Activated naive CD4-positive, alpha-beta T cell treated with anti-CD3 and anti-CD28 coated beads, Interleukin-2, amount 50 U/mL, for 24 hours (primary cell): Measurements from ENCODE around the gene MEGF11.

Experiments
- H3K27ac Mint-ChIP-seq: one replicate; pipeline ENCODE4 v1.8.0; 2021; ENCODE audit warnings: mild to moderate bottlenecking, mixed read lengths
- H3K27me3 Mint-ChIP-seq: one replicate; pipeline ENCODE4 v1.8.0; 2021; ENCODE audit warnings: mixed read lengths
- H3K36me3 Mint-ChIP-seq: one replicate; pipeline ENCODE4 v1.8.0; 2021; ENCODE audit warnings: mixed read lengths
- H3K4me1 Mint-ChIP-seq: one replicate; pipeline ENCODE4 v1.8.0; 2021; ENCODE audit warnings: mixed read lengths
- H3K4me3 Mint-ChIP-seq: one replicate; pipeline ENCODE4 v1.8.0; 2021; ENCODE audit warnings: mild to moderate bottlenecking, mixed read lengths
- H3K9me3 Mint-ChIP-seq: one replicate; pipeline ENCODE4 v1.8.0; 2021; ENCODE audit warnings: mixed read lengths

Gene MEGF11

GRCh38 chr15:66039117-66039871 lies 214.3 kb downstream of the MEGF11 start:
- Mint-ChIP-seq H3K36me3 (no peaks in the 10 kb centered on the region), H3K4me1 (no peaks in the 10 kb centered on the region), H3K9me3 (no peaks in the 10 kb centered on the region), H3K27me3 (peaks cover 14% of the 10 kb centered on the region), H3K27ac (no peak overlapping the region), H3K4me3 (no peak overlapping the region)

DNA sequence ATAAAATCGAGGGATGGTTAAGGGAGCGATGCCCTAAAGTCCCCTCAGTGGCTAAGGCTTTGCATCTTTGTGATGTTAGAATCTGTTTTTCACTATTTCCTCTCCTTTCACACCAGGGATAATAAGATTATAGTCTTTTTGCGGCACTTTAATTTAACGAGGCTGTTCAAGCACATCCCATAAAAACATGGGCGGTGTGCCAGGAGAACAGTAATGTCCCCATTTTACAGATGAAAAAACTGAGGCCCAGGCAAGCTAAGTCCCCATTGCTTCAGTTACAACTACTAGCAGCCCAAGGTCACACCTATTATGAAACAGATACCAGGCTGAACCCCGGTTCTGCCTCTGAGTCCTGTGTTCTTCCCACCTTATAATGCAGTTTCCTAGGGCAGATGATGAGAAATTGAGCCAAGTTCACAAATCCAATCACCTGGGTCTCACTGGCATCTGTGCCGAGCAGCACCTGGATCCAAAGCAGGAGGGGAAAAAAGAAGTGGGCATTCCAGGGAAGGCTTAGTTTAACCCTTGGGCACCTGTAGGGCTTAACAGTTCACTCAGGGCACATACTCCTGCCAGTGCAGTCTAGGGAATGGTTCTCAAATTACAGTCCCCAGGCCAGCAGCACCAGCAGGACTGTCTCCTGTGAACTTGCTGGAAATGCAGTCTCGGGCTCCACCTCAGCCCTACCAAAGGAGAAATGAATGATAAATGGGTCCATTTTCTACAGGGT lies 215.0 kb downstream of the MEGF11 start:
- Mint-ChIP-seq H3K27ac (no peak overlapping the region), H3K36me3 (no peaks in the 10 kb centered on the region), H3K27me3 (peaks cover 14% of the 10 kb centered on the region), H3K4me1 (no peaks in the 10 kb centered on the region), H3K9me3 (no peaks in the 10 kb centered on the region), H3K4me3 (no peak overlapping the region)

GRCh38 chr15:66036859-66037258 lies 216.7 kb downstream of the MEGF11 start:
- Mint-ChIP-seq H3K4me1 (no peaks in the 10 kb centered on the region), H3K27me3 (peaks cover 11% of the 10 kb centered on the region), H3K4me3 (no peak overlapping the region), H3K27ac (no peak overlapping the region), H3K36me3 (no peaks in the 10 kb centered on the region), H3K9me3 (peaks cover 8% of the 10 kb centered on the region)

- Mint-ChIP-seq H3K36me3 (no peaks in the 10 kb centered on the region), H3K9me3 (peaks cover 15% of the 10 kb centered on the region), H3K27me3 (peaks cover 9% of the 10 kb centered on the region), H3K4me1 (no peaks in the 10 kb centered on the region), H3K27ac (no peak overlapping the region), H3K4me3 (no peak overlapping the region)
Measured at GRCh38 chr15:66035901-66036300, 217.6 kb downstream of the MEGF11 start.

- no peak overlapping the region for H3K27ac Mint-ChIP-seq
- H3K9me3 Mint-ChIP-seq: peaks cover 15% of the 10 kb centered on the region
- peaks cover 3% of the 10 kb centered on the region for H3K27me3 Mint-ChIP-seq
- no peak overlapping the region for H3K4me3 Mint-ChIP-seq
- H3K36me3 Mint-ChIP-seq: no peaks in the 10 kb centered on the region
- H3K4me1 Mint-ChIP-seq: no peaks in the 10 kb centered on the region
Measured at GRCh38 chr15:66033143-66033542, 220.4 kb downstream of the MEGF11 start.

DNA sequence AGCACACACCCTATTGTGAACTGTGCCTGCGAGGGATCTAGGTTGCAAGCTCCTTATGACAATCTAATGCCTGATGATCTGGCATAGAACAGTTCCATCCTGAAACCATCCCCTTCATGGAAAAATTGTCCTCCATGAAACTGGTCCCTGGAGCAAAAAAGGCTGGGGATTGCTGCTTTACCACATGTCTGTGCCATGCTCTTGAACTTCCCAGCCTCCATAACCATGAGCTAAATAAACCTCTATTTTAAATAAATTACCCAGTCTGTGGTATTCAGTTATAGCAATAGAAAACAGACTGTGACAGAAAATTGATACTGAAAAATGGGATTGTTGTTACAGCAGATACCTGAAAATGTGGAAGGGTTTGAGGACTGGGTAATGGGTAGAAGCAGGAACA lies 221.5 kb downstream of the MEGF11 start:
- H3K4me1 Mint-ChIP-seq: no peaks in the 10 kb centered on the region
- H3K9me3 Mint-ChIP-seq: peaks cover 15% of the 10 kb centered on the region
- H3K27me3 Mint-ChIP-seq: peaks cover 3% of the 10 kb centered on the region
- no peaks in the 10 kb centered on the region for H3K36me3 Mint-ChIP-seq
- H3K27ac Mint-ChIP-seq: no peak overlapping the region
- no peak overlapping the region for H3K4me3 Mint-ChIP-seq

GRCh38 chr15:66030650-66031049 lies 222.9 kb downstream of the MEGF11 start:
- Mint-ChIP-seq H3K27ac (no peak overlapping the region), H3K4me3 (no peak overlapping the region), H3K9me3 (peaks cover 15% of the 10 kb centered on the region), H3K36me3 (no peaks in the 10 kb centered on the region), H3K27me3 (peaks cover 3% of the 10 kb centered on the region), H3K4me1 (no peaks in the 10 kb centered on the region)

GRCh38 chr15:66029650-66030049 lies 223.9 kb downstream of the MEGF11 start:
- peaks cover under 1% of the 10 kb centered on the region for H3K27me3 Mint-ChIP-seq

GRCh38 chr15:66027268-66027805 lies 226.2 kb downstream of the MEGF11 start:
- Mint-ChIP-seq H3K4me3 (no peak overlapping the region), H3K4me1 (no peaks in the 10 kb centered on the region), H3K27ac (no peak overlapping the region), H3K27me3 (no peaks in the 10 kb centered on the region), H3K9me3 (peaks cover 12% of the 10 kb centered on the region), H3K36me3 (no peaks in the 10 kb centered on the region)

More at GRCh38 chr15:66029650-66030049, 223.9 kb downstream of the MEGF11 start:
- Mint-ChIP-seq H3K9me3 (peaks cover 15% of the 10 kb centered on the region), H3K4me3 (no peak overlapping the region), H3K27ac (no peak overlapping the region), H3K4me1 (no peaks in the 10 kb centered on the region), H3K36me3 (no peaks in the 10 kb centered on the region)

DNA sequence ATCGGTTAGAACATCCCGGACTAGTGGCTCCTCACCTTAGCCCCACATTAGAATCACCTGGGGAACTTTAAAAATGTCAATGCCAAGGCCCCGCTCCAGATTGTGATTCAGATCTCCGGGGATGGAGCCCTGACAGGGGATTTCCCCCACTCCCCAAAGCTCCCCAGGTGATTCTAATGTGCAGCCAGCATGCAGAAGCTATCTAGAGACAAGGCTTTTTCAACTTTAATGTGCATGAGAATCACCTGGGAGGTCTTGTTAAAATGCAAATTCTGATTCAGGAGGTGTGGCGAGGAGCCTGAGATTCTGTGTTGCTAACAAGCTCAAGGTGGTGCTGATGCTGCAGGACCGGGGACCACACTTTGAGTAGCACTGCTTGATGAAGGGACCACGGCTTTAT lies 227.6 kb downstream of the MEGF11 start:
- Mint-ChIP-seq H3K9me3 (no peaks in the 10 kb centered on the region), H3K4me3 (no peak overlapping the region), H3K27me3 (peaks cover 2% of the 10 kb centered on the region), H3K27ac (no peak overlapping the region), H3K4me1 (no peaks in the 10 kb centered on the region), H3K36me3 (no peaks in the 10 kb centered on the region)

GRCh38 chr15:66025015-66025452 lies 228.5 kb downstream of the MEGF11 start:
- H3K4me3 Mint-ChIP-seq: no peak overlapping the region
- no peaks in the 10 kb centered on the region for H3K9me3 Mint-ChIP-seq
- peaks cover 2% of the 10 kb centered on the region for H3K27me3 Mint-ChIP-seq
- no peaks in the 10 kb centered on the region for H3K4me1 Mint-ChIP-seq
- no peaks in the 10 kb centered on the region for H3K36me3 Mint-ChIP-seq
- H3K27ac Mint-ChIP-seq: no peak overlapping the region

- no peaks in the 10 kb centered on the region for H3K4me1 Mint-ChIP-seq
- no peaks in the 10 kb centered on the region for H3K36me3 Mint-ChIP-seq
- peaks cover 4% of the 10 kb centered on the region for H3K27me3 Mint-ChIP-seq
- H3K4me3 Mint-ChIP-seq: no peak overlapping the region
- H3K9me3 Mint-ChIP-seq: no peaks in the 10 kb centered on the region
- no peak overlapping the region for H3K27ac Mint-ChIP-seq
Measured at GRCh38 chr15:66024116-66024515, 229.4 kb downstream of the MEGF11 start.

DNA sequence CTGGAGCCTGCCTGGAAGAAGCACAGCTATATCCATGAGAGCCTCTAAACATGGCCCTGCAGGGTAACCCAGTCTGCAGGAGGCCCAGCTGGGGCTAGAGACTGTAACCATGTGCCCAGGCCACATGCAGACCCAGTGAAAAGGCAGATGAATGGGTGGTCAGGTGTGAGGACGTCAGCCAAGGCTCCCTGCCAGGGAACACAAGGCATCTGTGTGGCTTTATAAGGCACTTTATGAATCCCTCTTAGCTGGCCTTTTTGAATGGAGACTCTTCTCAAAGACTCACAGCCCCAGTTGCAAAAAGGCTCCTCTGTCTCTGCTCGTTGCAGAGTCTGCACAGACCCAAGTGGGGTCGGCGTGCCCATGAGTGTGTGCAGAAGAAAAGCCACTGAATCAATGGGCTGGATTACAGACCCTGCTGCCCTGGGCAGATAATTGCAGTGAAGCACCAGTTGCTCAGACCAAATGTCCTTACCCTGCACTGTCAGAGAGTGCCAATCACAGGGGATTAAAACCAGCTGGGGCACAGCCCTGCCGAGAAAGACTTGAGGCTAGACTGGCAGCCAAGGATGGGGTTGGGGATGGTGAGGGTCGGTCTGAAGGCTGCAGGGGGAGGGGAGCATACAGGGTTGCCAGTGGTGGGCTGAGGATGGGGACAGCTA lies 230.1 kb downstream of the MEGF11 start:
- no peaks in the 10 kb centered on the region for H3K4me1 Mint-ChIP-seq
- H3K4me3 Mint-ChIP-seq: no peak overlapping the region
- no peaks in the 10 kb centered on the region for H3K9me3 Mint-ChIP-seq
- H3K36me3 Mint-ChIP-seq: no peaks in the 10 kb centered on the region
- peaks cover 4% of the 10 kb centered on the region for H3K27me3 Mint-ChIP-seq
- no peak overlapping the region for H3K27ac Mint-ChIP-seq

GRCh38 chr15:66022163-66022525 lies 231.4 kb downstream of the MEGF11 start:
- no peak overlapping the region for H3K27ac Mint-ChIP-seq
- peaks cover 6% of the 10 kb centered on the region for H3K27me3 Mint-ChIP-seq
- no peak overlapping the region for H3K4me3 Mint-ChIP-seq
- H3K4me1 Mint-ChIP-seq: no peaks in the 10 kb centered on the region
- H3K9me3 Mint-ChIP-seq: no peaks in the 10 kb centered on the region
- no peaks in the 10 kb centered on the region for H3K36me3 Mint-ChIP-seq

- H3K27me3 Mint-ChIP-seq: peaks cover 6% of the 10 kb centered on the region
- H3K27ac Mint-ChIP-seq: no peak overlapping the region
- no peaks in the 10 kb centered on the region for H3K9me3 Mint-ChIP-seq
- no peak overlapping the region for H3K4me3 Mint-ChIP-seq
- H3K36me3 Mint-ChIP-seq: no peaks in the 10 kb centered on the region
- no peaks in the 10 kb centered on the region for H3K4me1 Mint-ChIP-seq
Measured at GRCh38 chr15:66021496-66022162, 231.9 kb downstream of the MEGF11 start.
